ENCODE results near the gene CSMD2. TPM values are rescaled to one million over a fixed set of nuclear protein-coding genes. Genes with fewer than 3 reads are reported as not detected.
A peak's percentile ranks its signal among the peaks of the same experiment; 100 is the strongest.

Gene CSMD2
- total and polyA plus RNA-seq, 2 of the 8 experiments (the other 6 are each of a cell fraction or from before 2014, with no cell fraction given) = 7.0 to 14.7 TPM

DNA sequence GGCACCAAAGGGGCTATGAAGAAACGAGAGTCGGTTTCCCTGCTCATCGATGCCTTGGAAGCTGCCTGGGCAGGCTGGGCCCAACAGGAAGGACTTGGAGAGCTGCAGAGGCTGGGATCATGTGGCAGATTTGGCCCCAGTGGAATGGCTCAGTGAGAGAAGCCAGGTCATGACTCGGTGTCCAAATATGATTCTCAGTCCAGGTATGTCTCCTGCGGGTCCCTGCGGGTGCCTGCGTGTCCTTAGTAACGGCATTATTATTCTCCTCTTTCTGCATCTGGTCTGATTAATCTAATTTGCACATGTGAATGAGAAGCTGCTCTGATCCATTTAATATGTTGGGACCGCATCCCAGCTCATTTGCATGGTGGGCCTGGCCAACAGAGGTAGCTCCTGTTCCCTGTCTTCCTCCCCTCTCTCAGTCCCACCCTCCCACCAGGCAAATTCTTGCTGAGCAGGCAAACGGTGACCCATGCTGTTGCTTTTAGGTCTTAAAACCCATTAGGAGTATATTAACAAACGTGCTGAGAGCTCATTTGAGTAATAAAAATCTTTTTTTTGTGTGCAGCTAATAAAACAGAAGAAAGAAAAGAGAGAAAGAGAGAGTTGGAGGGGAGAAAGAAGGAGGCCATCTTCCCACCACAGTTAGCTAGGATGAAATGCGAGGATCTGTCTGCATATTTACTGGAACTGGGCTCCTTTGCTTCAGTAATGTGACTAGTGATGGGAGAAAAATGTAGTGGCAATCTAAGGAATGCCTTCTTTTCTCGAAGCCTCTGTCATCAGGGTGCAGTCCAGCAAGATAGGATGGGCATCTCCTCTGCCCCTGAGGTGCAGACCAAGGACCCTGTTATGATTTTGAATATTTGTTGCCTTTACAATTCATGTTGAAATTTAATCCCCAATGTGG lies 167.6 kb downstream of the CSMD2 start:
- no peak for DNase-seq (ENCODE audit: low read depth in 1 of 2, low spot score in 2 of 2)
- no peak overlapping the region for H2AFZ ChIP-seq (ENCODE audit: low read length)
- H2BK5ac ChIP-seq (ENCODE audit: low read depth, low read length) = no peak overlapping the region; the same call in 1 of the 2 replicates
- ChIA-PET POLR2A (ENCODE audit: partially characterized antibody) (no interaction called here), CTCF (ENCODE audit: partially characterized antibody) (interaction anchor here (0.6 to 9.2 kb wide), 4 partner anchors 11 to 104 kb away, joined by 3 to 75 read pairs (median 4); no protein-coding TSS in a partner anchor)
- no peaks in the 10 kb centered on the region; a peak in 1 of 4 replicates for H3K79me2 ChIP-seq (ENCODE audit: control insufficient read depth in 1 of 2, insufficient read depth in 2 of 2, low read length in 2 of 2)
- no peaks in the 10 kb centered on the region for H3K27me3 ChIP-seq (replicated peaks in 1 of 4; ENCODE audit: control insufficient read depth in 3 of 4, extremely low read depth in 1 of 4, insufficient read depth in 3 of 4, low read length in 3 of 4)
- H4K20me1 ChIP-seq (replicated peaks in 1 of 2; ENCODE audit: control insufficient read depth in 1 of 2, insufficient read depth in 2 of 2, low read length in 2 of 2) = peaks cover 2 to 3% of the 10 kb centered on the region in 2 experiments
- no peak overlapping the region for H2BK15ac ChIP-seq (ENCODE audit: low read length)
- no peak for FAIRE-seq
- H3K27ac ChIP-seq (ENCODE audit: low read depth, low read length) = no peak overlapping the region
- no peak overlapping the region for H4K5ac ChIP-seq (ENCODE audit: insufficient read length, low read depth, low read length)
- no peak overlapping the region for H2BK12ac ChIP-seq (ENCODE audit: low read depth, low read length)
- WGBS, 2 experiments (ENCODE audit: extremely low coverage in 1 of 2, insufficient coverage in 1 of 2, insufficient read length in 1 of 2, insufficient replicate concordance in 2 of 2, low coverage in 1 of 2, low lambda C conversion rate in 2 of 2, missing lambda C conversion rate in 1 of 2) = 85% methylated on average over 13 of the region's 13 CpGs; no CpG with 5 or more reads in 1 of the 2 experiments
- H3K23me2 ChIP-seq (ENCODE audit: low read depth, low read length) = no peaks in the 10 kb centered on the region
- H2BK120ac ChIP-seq (replicated peaks; ENCODE audit: low read depth, low read length) = no peak overlapping the region
- H2AK5ac ChIP-seq (ENCODE audit: low read depth, low read length) = no peak overlapping the region
- H3K18ac ChIP-seq (ENCODE audit: extremely low read depth, low read length) = no peak overlapping the region
- no peaks in the 10 kb centered on the region for H3K4me1 ChIP-seq (replicated peaks in 1 of 4; ENCODE audit: control insufficient read depth in 3 of 4, insufficient read depth in 4 of 4, low read length in 3 of 4)
- peaks cover 5% of the 10 kb centered on the region; the same call in 1 of the 2 replicates for H3K79me1 ChIP-seq (ENCODE audit: low read depth, low read length)
- H4K8ac ChIP-seq (ENCODE audit: extremely low read depth, insufficient read depth, low read length) = no peak overlapping the region
- no peaks in the 10 kb centered on the region for H3K36me3 ChIP-seq (ENCODE audit: control insufficient read depth in 2 of 4, insufficient read depth in 4 of 4, low read length in 3 of 4)
- H4K91ac ChIP-seq (replicated peaks; ENCODE audit: insufficient read length, low read length) = no peak overlapping the region
- H3K9ac ChIP-seq (replicated peaks in 1 of 4; ENCODE audit: extremely low read depth in 1 of 4, low read depth in 3 of 4, low read length in 3 of 4) = no peak overlapping the region
- H2BK20ac ChIP-seq (ENCODE audit: low read length) = no peak overlapping the region
- no peak overlapping the region for H3K4ac ChIP-seq (replicated peaks; ENCODE audit: insufficient read length, low read depth, low read length)
- H3K14ac ChIP-seq (ENCODE audit: insufficient read length) = no peak overlapping the region
- H3K4me3 ChIP-seq (ENCODE audit: extremely low read depth in 1 of 4, insufficient read depth in 2 of 4, low read depth in 3 of 4, low read length in 4 of 4) = no peak overlapping the region
- no peak overlapping the region for H3K56ac ChIP-seq (replicated peaks; ENCODE audit: insufficient read length, low read depth, low read length)
- H3K9me3 ChIP-seq (ENCODE audit: insufficient read depth in 2 of 2, low read depth in 1 of 2, low read length in 1 of 2) = no peaks in the 10 kb centered on the region
- no peak for TF ChIP-seq GTF2F1 (IDR thresholded peaks at IDR 0.05; ENCODE audit: borderline replicate concordance, low read depth, low read length)
- TF ChIP-seq CEBPB (IDR thresholded peaks at IDR 0.05; ENCODE audit: low read depth, low read length) = no peak
- peak; percentile 34 for TF ChIP-seq MAFK (IDR thresholded peaks at IDR 0.05; ENCODE audit: low read depth, low read length)
- no peak for TF ChIP-seq EZH2 (IDR thresholded peaks at IDR 0.05; ENCODE audit: low read depth, low read length, severe bottlenecking)
- no peak for TF ChIP-seq FOSL1 (IDR thresholded peaks at IDR 0.05; ENCODE audit: insufficient read depth, low read depth, low read length)
- TF ChIP-seq CBX5 (IDR thresholded peaks at IDR 0.05; ENCODE audit: low read depth, low read length) = no peak
- TF ChIP-seq ZNF274 (IDR thresholded peaks at IDR 0.05; ENCODE audit: borderline replicate concordance, extremely low read depth, low read length) = no peak
- H3K4me2 ChIP-seq (ENCODE audit: insufficient read depth in 1 of 2, low read depth in 2 of 2, low read length in 2 of 2) = no peak overlapping the region
- H3K23ac ChIP-seq (ENCODE audit: insufficient read length) = no peak overlapping the region
